ENCODE measurements around the gene TBL1X.

The TBL1X gene

GRCh38 chrX:9593756-9594155, 128.9 kb downstream of the TBL1X start:
- DNase-seq: no peak

- DNase-seq: no peak
Measured at GRCh38 chrX:9595174-9595573, 130.3 kb downstream of the TBL1X start.

- no peak for DNase-seq
Measured at GRCh38 chrX:9596837-9597236, 132.0 kb downstream of the TBL1X start.

GRCh38 chrX:9597361-9598035, 132.6 kb downstream of the TBL1X start:
- DNase-seq: no peak

- no peak for DNase-seq
Measured at GRCh38 chrX:9598344-9598743, 133.5 kb downstream of the TBL1X start.

- no peak for DNase-seq
Measured at GRCh38 chrX:9604111-9604907, 139.5 kb downstream of the TBL1X start.

- DNase-seq: no peak
Measured at GRCh38 chrX:9604908-9605306, 140.0 kb downstream of the TBL1X start.

- DNase-seq: no peak
Measured at GRCh38 chrX:9605484-9605883, 140.6 kb downstream of the TBL1X start.

GRCh38 chrX:9606971-9607370, 142.1 kb downstream of the TBL1X start:
- no peak for DNase-seq

GRCh38 chrX:9609499-9609898, 144.6 kb downstream of the TBL1X start:
- no peak for DNase-seq

- DNase-seq: no peak
Measured at GRCh38 chrX:9609987-9610386, 145.1 kb downstream of the TBL1X start.

GRCh38 chrX:9610771-9611392, 146.0 kb downstream of the TBL1X start:
- no peak for DNase-seq

GRCh38 chrX:9611436-9612145, 146.7 kb downstream of the TBL1X start:
- no peak for DNase-seq

GRCh38 chrX:9612146-9612505, 147.3 kb downstream of the TBL1X start:
- DNase-seq: no peak

GRCh38 chrX:9614016-9614415, 149.2 kb downstream of the TBL1X start:
- DNase-seq: no peak

GRCh38 chrX:9619133-9619532, 154.3 kb downstream of the TBL1X start:
- DNase-seq: no peak

GRCh38 chrX:9619581-9619980, 154.7 kb downstream of the TBL1X start:
- no peak for DNase-seq

- DNase-seq: no peak
Measured at GRCh38 chrX:9622128-9622527, 157.3 kb downstream of the TBL1X start.

- no peak for DNase-seq
Measured at GRCh38 chrX:9626379-9626778, 161.5 kb downstream of the TBL1X start.

- DNase-seq: no peak
Measured at GRCh38 chrX:9627922-9628321, 163.1 kb downstream of the TBL1X start.

GRCh38 chrX:9628779-9629493, 164.1 kb downstream of the TBL1X start:
- DNase-seq: no peak

GRCh38 chrX:9634551-9634950, 169.7 kb downstream of the TBL1X start:
- DNase-seq: no peak

GRCh38 chrX:9635368-9635767, 170.5 kb downstream of the TBL1X start:
- no peak for DNase-seq

Data from inflammatory macrophage treated with lipopolysaccharide for 1 hour (primary cell).